ENCODE measurements around the gene ABCF1. TPM values are rescaled to one million over a fixed set of nuclear protein-coding genes. Genes with fewer than 3 reads are reported as not detected.

Gene ABCF1
- total and polyA plus RNA-seq, 9 of the 15 experiments (the other 6 are each of a cell fraction or from before 2014, with no cell fraction given): 41.6 to 193 (median 102) TPM

DNA sequence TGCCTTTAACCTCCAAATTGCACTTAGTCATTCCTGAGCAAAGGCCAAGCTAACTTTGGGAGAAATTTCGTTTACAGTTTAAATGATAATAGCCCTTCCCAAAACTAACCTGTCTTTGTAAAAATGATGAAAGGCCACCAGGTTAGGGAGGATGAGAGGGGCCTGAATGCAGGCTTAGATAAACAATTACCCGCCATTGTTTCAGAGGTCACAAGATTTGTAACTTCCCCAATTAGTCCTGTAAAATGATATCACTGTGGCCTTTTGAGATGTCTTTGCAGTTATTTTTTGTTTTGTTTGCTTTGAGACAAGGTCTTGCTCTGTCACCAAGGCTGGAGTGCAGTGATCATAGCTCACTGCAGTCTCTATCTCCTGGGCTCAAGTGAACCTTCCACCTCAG is 41.2 kb upstream of the ABCF1 start (continued):
- TF ChIP-seq ZNF407 (IDR thresholded peaks at IDR 0.05; ENCODE audit: low read depth) (no peak), NFIX (CRISPR knock-in tag; IDR thresholded peaks at IDR 0.05; ENCODE audit: low read depth) (no peak), C11orf30 (IDR thresholded peaks at IDR 0.05; ENCODE audit: low read depth) (peak; percentile 29; the same call in 1 of the 2 replicates), DPF2 (IDR thresholded peaks at IDR 0.05) (0 out of 2 replicates have a peak, but pooled peaks have one; percentile 15), HEY1 (CRISPR knock-in tag; IDR thresholded peaks at IDR 0.05; ENCODE audit: borderline replicate concordance) (no peak), PCBP2 (IDR thresholded peaks at IDR 0.05; ENCODE audit: low read depth, low read length, poor library complexity, severe bottlenecking) (no peak), ZNF398 (CRISPR knock-in tag; IDR thresholded peaks at IDR 0.05) (no peak), ATF1 (CRISPR knock-in tag; IDR thresholded peaks at IDR 0.05) (no peak), ATF1 (tag; IDR thresholded peaks at IDR 0.05) (peak; percentile 17; the same call in 1 of the 2 replicates), FOSL1 (tag; conservative IDR thresholded peaks at IDR 0.05) (peak; percentile 43), CXXC5 (CRISPR knock-in tag; IDR thresholded peaks at IDR 0.05) (no peak), COPS2 (conservative IDR thresholded peaks at IDR 0.05) (no peak), ZC3H11A (IDR thresholded peaks at IDR 0.05; ENCODE audit: low read depth, low read length) (no peak), ETS2 (tag; IDR thresholded peaks at IDR 0.05; ENCODE audit: borderline replicate concordance, poor library complexity, severe bottlenecking) (no peak)
- TF ChIP-seq, protein P1, sequence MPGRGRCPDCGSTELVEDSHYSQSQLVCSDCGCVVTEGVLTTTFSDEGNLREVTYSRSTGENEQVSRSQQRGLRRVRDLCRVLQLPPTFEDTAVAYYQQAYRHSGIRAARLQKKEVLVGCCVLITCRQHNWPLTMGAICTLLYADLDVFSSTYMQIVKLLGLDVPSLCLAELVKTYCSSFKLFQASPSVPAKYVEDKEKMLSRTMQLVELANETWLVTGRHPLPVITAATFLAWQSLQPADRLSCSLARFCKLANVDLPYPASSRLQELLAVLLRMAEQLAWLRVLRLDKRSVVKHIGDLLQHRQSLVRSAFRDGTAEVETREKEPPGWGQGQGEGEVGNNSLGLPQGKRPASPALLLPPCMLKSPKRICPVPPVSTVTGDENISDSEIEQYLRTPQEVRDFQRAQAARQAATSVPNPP (IDR thresholded peaks at IDR 0.05; ENCODE audit: borderline replicate concordance, insufficient read depth, insufficient read length): no peak
- TF ChIP-seq, protein P2, sequence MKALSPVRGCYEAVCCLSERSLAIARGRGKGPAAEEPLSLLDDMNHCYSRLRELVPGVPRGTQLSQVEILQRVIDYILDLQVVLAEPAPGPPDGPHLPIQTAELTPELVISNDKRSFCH (CRISPR knock-in tag; IDR thresholded peaks at IDR 0.05): no peak
- TF ChIP-seq, protein P2 (tag; IDR thresholded peaks at IDR 0.05): peak; percentile 72

Data from K562 (cell line).